ENCODE results near the gene SLMAP.

DNA sequence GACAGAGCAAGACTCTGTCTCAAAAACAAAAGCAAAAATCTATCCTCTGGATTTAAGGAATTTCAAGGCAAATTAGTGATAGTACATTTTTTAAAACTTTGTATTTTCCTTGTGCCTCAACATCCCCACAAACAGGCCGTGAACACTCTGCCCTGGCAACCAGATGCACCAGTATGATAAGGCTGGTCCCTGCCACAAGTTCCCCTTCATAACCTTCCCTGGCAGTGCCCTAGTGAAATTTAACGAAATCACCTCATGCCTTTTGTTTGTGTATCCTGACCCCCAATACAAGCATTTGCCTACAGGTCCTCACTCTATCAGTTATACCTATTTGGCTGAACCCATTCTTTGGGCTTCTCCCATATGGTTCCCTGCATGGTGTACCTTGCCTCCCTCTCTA lies 144.7 kb downstream of the SLMAP start:
- TF ChIP-seq, protein P1, sequence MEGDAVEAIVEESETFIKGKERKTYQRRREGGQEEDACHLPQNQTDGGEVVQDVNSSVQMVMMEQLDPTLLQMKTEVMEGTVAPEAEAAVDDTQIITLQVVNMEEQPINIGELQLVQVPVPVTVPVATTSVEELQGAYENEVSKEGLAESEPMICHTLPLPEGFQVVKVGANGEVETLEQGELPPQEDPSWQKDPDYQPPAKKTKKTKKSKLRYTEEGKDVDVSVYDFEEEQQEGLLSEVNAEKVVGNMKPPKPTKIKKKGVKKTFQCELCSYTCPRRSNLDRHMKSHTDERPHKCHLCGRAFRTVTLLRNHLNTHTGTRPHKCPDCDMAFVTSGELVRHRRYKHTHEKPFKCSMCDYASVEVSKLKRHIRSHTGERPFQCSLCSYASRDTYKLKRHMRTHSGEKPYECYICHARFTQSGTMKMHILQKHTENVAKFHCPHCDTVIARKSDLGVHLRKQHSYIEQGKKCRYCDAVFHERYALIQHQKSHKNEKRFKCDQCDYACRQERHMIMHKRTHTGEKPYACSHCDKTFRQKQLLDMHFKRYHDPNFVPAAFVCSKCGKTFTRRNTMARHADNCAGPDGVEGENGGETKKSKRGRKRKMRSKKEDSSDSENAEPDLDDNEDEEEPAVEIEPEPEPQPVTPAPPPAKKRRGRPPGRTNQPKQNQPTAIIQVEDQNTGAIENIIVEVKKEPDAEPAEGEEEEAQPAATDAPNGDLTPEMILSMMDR (IDR thresholded peaks at IDR 0.05; ENCODE audit: insufficient read depth, low read length, poor library complexity, severe bottlenecking), result no peak
- no peak for TF ChIP-seq EZH2phosphoT487 (conservative IDR thresholded peaks at IDR 0.05; ENCODE audit: low read length)
